Esophagus mucosa (tissue), 1 donor: Measurements from ENCODE around the gene MIOX. TPM values are rescaled to one million over a fixed set of nuclear protein-coding genes. Genes with fewer than 3 reads are reported as not detected.

ENCODE experiments used
- ATAC-seq: fragments of 200-7000 bp; cut with Tn5 transposase; one replicate; pipeline ENCODE4 v1.9.1; 2020
- total RNA-seq: library from RNA; stranded (reverse); gene quantifications from one replicate; pipeline ENCODE4 v1.2.4, GENCODE V29; 2023
- donor health status: DM: yes; HTN: yes; CAD: no.

Gene MIOX
- total RNA-seq, 1 donor from 2014 or later, result not detected

- ATAC-seq, result no peak
Measured at GRCh38 chr22:50455201-50455600, 31.5 kb upstream of the MIOX start.

- no peak for ATAC-seq
Measured at GRCh38 chr22:50456026-50456425, 30.6 kb upstream of the MIOX start.

GRCh38 chr22:50456466-50457234, 30.0 kb upstream of the MIOX start:
- no peak for ATAC-seq

GRCh38 chr22:50459016-50459415, 27.6 kb upstream of the MIOX start:
- no peak for ATAC-seq

- no peak for ATAC-seq
Measured at GRCh38 chr22:50459496-50460140, 27.0 kb upstream of the MIOX start.

GRCh38 chr22:50460938-50461337, 25.7 kb upstream of the MIOX start:
- peak; percentile 85 for ATAC-seq

- no peak for ATAC-seq
Measured at GRCh38 chr22:50461536-50461935, 25.1 kb upstream of the MIOX start.

GRCh38 chr22:50461979-50462540, 24.6 kb upstream of the MIOX start:
- ATAC-seq, result no peak

- ATAC-seq, result no peak
Measured at GRCh38 chr22:50463188-50463900, 23.3 kb upstream of the MIOX start.

GRCh38 chr22:50464451-50464850, 22.2 kb upstream of the MIOX start:
- no peak for ATAC-seq

- no peak for ATAC-seq
Measured at GRCh38 chr22:50465066-50465930, 21.4 kb upstream of the MIOX start.

GRCh38 chr22:50467341-50467740, 19.3 kb upstream of the MIOX start:
- ATAC-seq, result no peak

GRCh38 chr22:50467773-50468440, 18.8 kb upstream of the MIOX start:
- ATAC-seq, result no peak

GRCh38 chr22:50468626-50469025, 18.0 kb upstream of the MIOX start:
- no peak for ATAC-seq

GRCh38 chr22:50469377-50470305, 17.0 kb upstream of the MIOX start:
- ATAC-seq, result peak; percentile 89

GRCh38 chr22:50470491-50470890, 16.2 kb upstream of the MIOX start:
- ATAC-seq, result peak; percentile 39

GRCh38 chr22:50471197-50471847, 15.3 kb upstream of the MIOX start:
- ATAC-seq, result no peak

GRCh38 chr22:50471962-50472361, 14.7 kb upstream of the MIOX start:
- no peak for ATAC-seq

GRCh38 chr22:50473088-50473487, 13.6 kb upstream of the MIOX start:
- no peak for ATAC-seq
